GM23248 (cell line): ENCODE data around the gene SEMA3G.

ENCODE experiments used
- EZH2 ChIP-seq: fragments of 200-600 bp; sonication (generic); IDR thresholded peaks from 2 replicates; pipeline ENCODE4 v1.6.1; 2018; ENCODE audit warnings: antibody characterized with exemption, mild to moderate bottlenecking; ENCODE audit not compliant: insufficient read depth, poor library complexity, severe bottlenecking
- EZH2phosphoT487 ChIP-seq: fragments of 200-600 bp; sonication (generic); IDR thresholded peaks from 2 replicates; pipeline ENCODE4 v1.6.1; 2018; ENCODE audit warnings: antibody characterized with exemption, moderate library complexity, mild to moderate bottlenecking, low read depth; ENCODE audit not compliant: insufficient read depth

GRCh38 chr3:52394751-52395502 is 50.0 kb downstream of the SEMA3G start:
- TF ChIP-seq EZH2: no peak
- no peak for TF ChIP-seq EZH2phosphoT487
